HCT116 (cell line): ENCODE measurements around the gene CYP2E1. TPM values are rescaled to one million over a fixed set of nuclear protein-coding genes. Genes with fewer than 3 reads are reported as not detected.

Source experiments
- ATAC-seq: fragments of 200-7000 bp; cut with Tn5 transposase; 2 replicates; pipeline ENCODE4 v1.9.1; 2020; ENCODE audit warnings: mild to moderate bottlenecking, moderate library complexity
- BruUV-seq: library from RNA; stranded (reverse); fragments of 400-500 nt; replicated peaks from 2 replicates; lab custom pipeline; 2021; lab: Mats Ljungman, UMichigan
- CTCF ChIA-PET: fragments of 300-600 bp; sonication (Branson Sonifier 250); formaldehyde crosslinking; loops from one replicate; lab custom pipeline; 2021; ENCODE audit warnings: antibody characterized with exemption; lab: Charles Lee
- POLR2A ChIA-PET: fragments of 300-600, 350-600 bp; sonication (Branson Sonifier 250); formaldehyde crosslinking; loops from one replicate; lab custom pipeline; 2021; ENCODE audit warnings: antibody characterized with exemption; lab: Charles Lee
- RAD21 ChIA-PET, 2 experiments: fragments of 300-600 bp; sonication (Branson Sonifier 250); formaldehyde crosslinking; loops; one replicate each; lab custom pipeline; 2023; ENCODE audit warnings: low total read pairs in 2 of 2; ENCODE audit not compliant: uncharacterized antibody in 2 of 2, unreplicated experiment in 2 of 2, low non-redundant PET in 1 of 2; lab: Charles Lee
- DNase-seq: peaks from one replicate; pipeline ENCODE4 v3.0.0-alpha.2; 2010; ENCODE audit warnings: low read depth, low spot score
- H2AFZ ChIP-seq: fragments of 200-600 bp; shearing (Covaris generic), sonication (generic); 2 replicates; pipeline ENCODE4 v1.6.1; 2017; ENCODE audit warnings: low read depth, mixed run types, mixed read lengths, antibody characterized with exemption, low read length; ENCODE audit not compliant: poor library complexity, severe bottlenecking
- H3K27ac ChIP-seq: 2 replicates; pipeline ENCODE4 v1.5.1; 2012; ENCODE audit warnings: low read depth, low read length
- H3K27me3 ChIP-seq: fragments of 200-600 bp; sonication (generic); 2 replicates; pipeline ENCODE4 v1.6.1; 2016; ENCODE audit warnings: mixed run types, low read length, mixed read lengths; ENCODE audit not compliant: insufficient read depth
- H3K36me3 ChIP-seq, 2 experiments: fragments of 200-500 bp in 1 of 2; fragments of 200-600 bp in 1 of 2; sonication (Bioruptor generic) in 1 of 2; sonication (generic) in 1 of 2; 2 replicates each; pipeline versions ENCODE4 v1.5.1 to v1.6.1; 2014 to 2016; ENCODE audit warnings: low read length in 2 of 2, inconsistent platforms in 1 of 2, mixed read lengths in 1 of 2, mixed run types in 1 of 2; ENCODE audit not compliant: insufficient read depth in 2 of 2, control insufficient read depth in 1 of 2
- H3K4me1 ChIP-seq, 2 experiments: fragments of 200-600 bp in 1 of 2; sonication (generic) in 1 of 2; 2 replicates each; pipeline versions ENCODE4 v1.5.1 to v1.6.1; 2012 to 2017; ENCODE audit warnings: low read length in 2 of 2, inconsistent platforms in 1 of 2, mild to moderate bottlenecking in 1 of 2, mixed read lengths in 1 of 2, mixed run types in 1 of 2, moderate library complexity in 1 of 2; ENCODE audit not compliant: insufficient read depth in 2 of 2, control insufficient read depth in 1 of 2
- H3K4me2 ChIP-seq: fragments of 200-600 bp; sonication (generic); 2 replicates; pipeline ENCODE4 v1.6.1; 2017; ENCODE audit warnings: mixed run types, low read length, mixed read lengths
- H3K4me3 ChIP-seq, 2 experiments: fragments of 200-600 bp in 1 of 2; sonication (generic) in 1 of 2; replicated peaks in 1 of 2; 2 replicates each; pipeline ENCODE4 v1.5.1; 2011 to 2016; ENCODE audit warnings: low read length in 2 of 2, control low read depth in 1 of 2, low read depth in 1 of 2, mild to moderate bottlenecking in 1 of 2, mixed read lengths in 1 of 2, mixed run types in 1 of 2
- H3K79me2 ChIP-seq: fragments of 200-600 bp; sonication (generic); 2 replicates; pipeline ENCODE4 v1.6.1; 2017; ENCODE audit warnings: mild to moderate bottlenecking, mixed run types, low read length, moderate library complexity, mixed read lengths; ENCODE audit not compliant: insufficient read depth
- H3K9ac ChIP-seq: fragments of 200-600 bp; sonication (generic); 2 replicates; pipeline ENCODE4 v1.6.1; 2016; ENCODE audit warnings: low read length, mixed read lengths
- H3K9me2 ChIP-seq: fragments of 200-600 bp; sonication (generic), shearing (Covaris generic); 2 replicates; pipeline ENCODE4 v1.6.1; 2017; ENCODE audit warnings: mixed run types, mild to moderate bottlenecking, moderate library complexity; ENCODE audit not compliant: insufficient read depth
- H3K9me3 ChIP-seq, 2 experiments: fragments of 200-500 bp in 1 of 2; fragments of 200-600 bp in 1 of 2; sonication (Bioruptor generic) in 1 of 2; sonication (generic) in 1 of 2; 2 replicates each; pipeline ENCODE4 v1.6.1; 2014 to 2017; ENCODE audit warnings: low read length in 2 of 2, mixed read lengths in 2 of 2, inconsistent platforms in 1 of 2, low read depth in 1 of 2, mild to moderate bottlenecking in 1 of 2, mixed run types in 1 of 2, moderate library complexity in 1 of 2; ENCODE audit not compliant: control insufficient read depth in 1 of 2, insufficient read depth in 1 of 2
- H4K20me1 ChIP-seq: fragments of 200-600 bp; sonication (generic), shearing (Covaris generic); 2 replicates; pipeline ENCODE4 v1.6.1; 2017; ENCODE audit warnings: mixed run types, mild to moderate bottlenecking, moderate library complexity; ENCODE audit not compliant: insufficient read depth
- CBX3 ChIP-seq: IDR thresholded peaks from 2 replicates; pipeline ENCODE4 v1.6.1; 2012; ENCODE audit warnings: low read depth
- CEBPB ChIP-seq: IDR thresholded peaks from 2 replicates; pipeline ENCODE4 v1.6.1; 2012; ENCODE audit warnings: low read depth
- EGR1 ChIP-seq: IDR thresholded peaks from 2 replicates; pipeline ENCODE4 v1.6.1; 2012; ENCODE audit warnings: low read depth
- EZH2 ChIP-seq: fragments of 200-600 bp; sonication (generic); IDR thresholded peaks from 2 replicates; pipeline ENCODE4 v1.6.1; 2017; ENCODE audit warnings: antibody characterized with exemption, mixed run types
- MAX ChIP-seq: IDR thresholded peaks from 2 replicates; pipeline ENCODE4 v1.6.1; 2012
- POLR2A ChIP-seq: IDR thresholded peaks from 2 replicates; pipeline ENCODE4 v1.7.0; 2011; ENCODE audit warnings: borderline replicate concordance; ENCODE audit not compliant: insufficient read depth, insufficient read length; ENCODE audit errors: extremely low read depth
- POLR2AphosphoS5 ChIP-seq: IDR thresholded peaks from 2 replicates; pipeline ENCODE4 v1.6.1; 2011; ENCODE audit warnings: mild to moderate bottlenecking, low read depth, low read length, moderate library complexity
- ZFX ChIP-seq: fragments of 450-650 bp; IDR thresholded peaks from 2 replicates; pipeline ENCODE4 v1.6.1; 2017
- ZNF274 ChIP-seq: fragments of 200-500 bp; sonication (Bioruptor generic); IDR thresholded peaks from 2 replicates; pipeline ENCODE4 v1.6.1; 2014; ENCODE audit warnings: mild to moderate bottlenecking, low read depth, low read length, inconsistent platforms
- intact Hi-C: fragments of 100-400 bp; cut with micrococcal nuclease; formaldehyde crosslinking; loops from 2 replicates; pipeline ENCODE4 v1.10.0; 2022
- total RNA-seq: library from RNA; stranded (reverse); gene quantifications from one replicate; pipeline ENCODE4 v1.2.1, GENCODE V29; 2021; ENCODE audit not compliant: unreplicated experiment
- TF ChIP-seq, protein P1 (sequence below): IDR thresholded peaks from 2 replicates; pipeline ENCODE4 v1.6.1; 2012; ENCODE audit warnings: low read depth

The CYP2E1 gene
- total RNA-seq, 1 experiment from 2014 or later: 1.5 TPM

DNA sequence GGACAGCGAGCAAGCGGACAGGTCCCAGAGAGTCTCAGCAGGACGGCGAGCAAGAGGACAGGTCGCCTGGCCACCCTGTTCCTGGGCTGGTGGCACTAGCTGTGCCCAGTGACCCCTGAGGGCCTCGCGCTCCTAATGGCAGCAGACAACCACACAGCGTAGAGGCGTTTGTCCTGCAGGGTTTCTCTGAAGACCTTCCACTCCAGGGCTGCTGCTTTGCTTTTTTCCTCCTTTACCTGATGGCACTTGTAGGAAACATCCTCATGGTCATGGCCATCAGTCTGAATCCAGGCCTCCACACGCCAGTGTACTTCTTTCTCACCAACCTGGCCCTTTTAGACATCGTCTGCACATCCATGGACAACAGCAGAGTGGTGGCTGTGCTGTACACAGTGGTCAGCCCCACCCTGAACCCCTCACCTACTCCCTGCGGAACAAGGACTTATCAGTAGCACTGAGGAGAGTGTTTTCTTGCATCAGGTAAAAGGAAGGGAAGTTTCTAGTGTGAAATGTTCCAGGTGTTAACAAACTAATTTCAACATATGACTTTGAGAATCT is 46.0 kb upstream of the CYP2E1 start:
- no peak for DNase-seq
- TF ChIP-seq EGR1: no peak
- no peak for TF ChIP-seq MAX
- TF ChIP-seq POLR2AphosphoS5: no peak
- TF ChIP-seq EZH2: no peak
- TF ChIP-seq CBX3: no peak
- no peak for TF ChIP-seq ZNF274
- no peak for TF ChIP-seq CEBPB
- TF ChIP-seq, protein P1, sequence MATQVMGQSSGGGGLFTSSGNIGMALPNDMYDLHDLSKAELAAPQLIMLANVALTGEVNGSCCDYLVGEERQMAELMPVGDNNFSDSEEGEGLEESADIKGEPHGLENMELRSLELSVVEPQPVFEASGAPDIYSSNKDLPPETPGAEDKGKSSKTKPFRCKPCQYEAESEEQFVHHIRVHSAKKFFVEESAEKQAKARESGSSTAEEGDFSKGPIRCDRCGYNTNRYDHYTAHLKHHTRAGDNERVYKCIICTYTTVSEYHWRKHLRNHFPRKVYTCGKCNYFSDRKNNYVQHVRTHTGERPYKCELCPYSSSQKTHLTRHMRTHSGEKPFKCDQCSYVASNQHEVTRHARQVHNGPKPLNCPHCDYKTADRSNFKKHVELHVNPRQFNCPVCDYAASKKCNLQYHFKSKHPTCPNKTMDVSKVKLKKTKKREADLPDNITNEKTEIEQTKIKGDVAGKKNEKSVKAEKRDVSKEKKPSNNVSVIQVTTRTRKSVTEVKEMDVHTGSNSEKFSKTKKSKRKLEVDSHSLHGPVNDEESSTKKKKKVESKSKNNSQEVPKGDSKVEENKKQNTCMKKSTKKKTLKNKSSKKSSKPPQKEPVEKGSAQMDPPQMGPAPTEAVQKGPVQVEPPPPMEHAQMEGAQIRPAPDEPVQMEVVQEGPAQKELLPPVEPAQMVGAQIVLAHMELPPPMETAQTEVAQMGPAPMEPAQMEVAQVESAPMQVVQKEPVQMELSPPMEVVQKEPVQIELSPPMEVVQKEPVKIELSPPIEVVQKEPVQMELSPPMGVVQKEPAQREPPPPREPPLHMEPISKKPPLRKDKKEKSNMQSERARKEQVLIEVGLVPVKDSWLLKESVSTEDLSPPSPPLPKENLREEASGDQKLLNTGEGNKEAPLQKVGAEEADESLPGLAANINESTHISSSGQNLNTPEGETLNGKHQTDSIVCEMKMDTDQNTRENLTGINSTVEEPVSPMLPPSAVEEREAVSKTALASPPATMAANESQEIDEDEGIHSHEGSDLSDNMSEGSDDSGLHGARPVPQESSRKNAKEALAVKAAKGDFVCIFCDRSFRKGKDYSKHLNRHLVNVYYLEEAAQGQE: no peak
- no peak for TF ChIP-seq ZFX
- TF ChIP-seq POLR2A: no peak
- no peak for ATAC-seq
- Histone ChIP-seq H3K36me3 (no peaks in the 10 kb centered on the region), H3K4me1 (no peaks in the 10 kb centered on the region), H3K27me3 (no peaks in the 10 kb centered on the region), H3K9me3 (no peaks in the 10 kb centered on the region; a peak in 1 of 4 replicates), H3K27ac (no peak overlapping the region), H4K20me1 (no peaks in the 10 kb centered on the region), H3K9me2 (no peaks in the 10 kb centered on the region), H2AFZ (no peak overlapping the region), H3K4me2 (no peak overlapping the region), H3K79me2 (no peaks in the 10 kb centered on the region), H3K4me3 (no peak overlapping the region), H3K9ac (no peak overlapping the region)
- ChIA-PET RAD21 (no interaction called here), POLR2A (no interaction called here), CTCF (no interaction called here)
- intact Hi-C loops: no loop called here
- BruUV-seq: no TSS peak
